Globus pallidus (tissue), 1 donor: ENCODE data around the gene SCMH1.
"Not testable (repeated sequence)": the region's sequence is repeated elsewhere in the genome, so short reads cannot be mapped to it uniquely, and the experiment has no call there.

Experiments
- DNase-seq: peaks from one replicate; pipeline ENCODE4 v3.0.0-alpha.2; 2015; ENCODE audit warnings: low spot score

SCMH1 gene

GRCh38 chr1:41241749-41242341, at the start of gene SCMH1:
Gene SCMH1 (minus strand): TSS chr1:41242306. CDS start chr1:41186133, 56,173 bp downstream.
- peak; percentile 20 for DNase-seq

GRCh38 chr1:41291195-41291594, 49.1 kb upstream of the SCMH1 start:
- no peak for DNase-seq

- no peak for DNase-seq
These were observed 47.1 kb upstream of the SCMH1 start for GRCh38 chr1:41289196-41289595.

GRCh38 chr1:41286992-41287391, 44.9 kb upstream of the SCMH1 start:
- no peak for DNase-seq

GRCh38 chr1:41286486-41286885, 44.4 kb upstream of the SCMH1 start:
- no peak for DNase-seq

GRCh38 chr1:41285818-41286217, 43.7 kb upstream of the SCMH1 start:
- DNase-seq: no peak

- DNase-seq: no peak
These were observed 42.0 kb upstream of the SCMH1 start for GRCh38 chr1:41284121-41284520.

- DNase-seq: no peak
These were observed 40.7 kb upstream of the SCMH1 start for GRCh38 chr1:41282679-41283317.

GRCh38 chr1:41281334-41281733, 39.2 kb upstream of the SCMH1 start:
- no peak for DNase-seq

- DNase-seq: no peak
These were observed 38.3 kb upstream of the SCMH1 start for GRCh38 chr1:41280202-41281032.

- DNase-seq: no peak
These were observed 36.0 kb upstream of the SCMH1 start for GRCh38 chr1:41278076-41278475.

GRCh38 chr1:41277371-41277975, 35.4 kb upstream of the SCMH1 start:
- DNase-seq: no peak

- no peak for DNase-seq
These were observed 33.7 kb upstream of the SCMH1 start for GRCh38 chr1:41275831-41276230.

GRCh38 chr1:41274752-41275545, 32.8 kb upstream of the SCMH1 start:
- peak; percentile 38 for DNase-seq

- no peak for DNase-seq
These were observed 30.5 kb upstream of the SCMH1 start for GRCh38 chr1:41272601-41273000.

GRCh38 chr1:41268154-41268770, 26.2 kb upstream of the SCMH1 start:
- DNase-seq: peak; percentile 61

- DNase-seq: no peak
These were observed 20.0 kb upstream of the SCMH1 start for GRCh38 chr1:41261926-41262618.

GRCh38 chr1:41260768-41261167, 18.7 kb upstream of the SCMH1 start:
- DNase-seq: no peak

- no peak for DNase-seq
These were observed 17.1 kb upstream of the SCMH1 start for GRCh38 chr1:41259221-41259620.

- DNase-seq: no peak
These were observed 13.9 kb upstream of the SCMH1 start for GRCh38 chr1:41255978-41256377.

- not testable (repeated sequence) for DNase-seq
These were observed 9.0 kb upstream of the SCMH1 start for GRCh38 chr1:41251120-41251519.
